GM12878 (cell line): ENCODE results near the gene XPNPEP2. TPM values are rescaled to one million over a fixed set of nuclear protein-coding genes. Genes with fewer than 3 reads are reported as not detected.

Experiments used
- ATAC-seq: fragments of 200-7000 bp; cut with Tn5 transposase; 3 replicates; pipeline ENCODE4 v1.9.1; 2020; ENCODE audit warnings: mild to moderate bottlenecking, moderate library complexity
- BruUV-seq: library from RNA; stranded (reverse); fragments of 400-500 nt; replicated peaks from 2 replicates; lab custom pipeline; 2021; lab: Mats Ljungman, UMichigan
- CTCF ChIA-PET: fragments of 300-600 bp; sonication (Branson Sonifier 250); formaldehyde crosslinking; extraction: SDS; loops from one replicate; lab custom pipeline; 2021; ENCODE audit warnings: inconsistent platforms; lab: Yijun Ruan, JAX
- POLR2A ChIA-PET: fragments of 350-600 bp; formaldehyde crosslinking; extraction: SDS; loops from one replicate; lab custom pipeline; 2021; ENCODE audit warnings: inconsistent platforms; lab: Charles Lee
- RAD21 ChIA-PET: fragments of 300-600 bp; sonication (Branson Sonifier 250); formaldehyde crosslinking; loops from one replicate; lab custom pipeline; 2023; ENCODE audit warnings: antibody characterized with exemption; ENCODE audit not compliant: unreplicated experiment; lab: Charles Lee
- SMC1A ChIA-PET: fragments of 300-600 bp; sonication (Branson Sonifier 250); formaldehyde crosslinking; loops from one replicate; lab custom pipeline; 2023; ENCODE audit not compliant: unreplicated experiment, uncharacterized antibody; lab: Charles Lee
- DNase-seq: peaks from one replicate; pipeline ENCODE4 v3.0.0-alpha.2; 2011; ENCODE audit warnings: low read depth, low spot score
- FAIRE-seq: peaks from 3 replicates; lab custom pipeline; 2011; peaks lifted over from hg19 to GRCh38; lab: Jason Lieb, UNC
- H2AFZ ChIP-seq: 2 replicates; pipeline ENCODE4 v1.6.0; 2011; ENCODE audit warnings: low read depth, low read length, control low read depth; ENCODE audit not compliant: control insufficient read depth
- H3K27ac ChIP-seq: 2 replicates; pipeline ENCODE4 v1.5.1; 2011; ENCODE audit warnings: control low read depth; ENCODE audit not compliant: control insufficient read depth, insufficient read depth
- H3K27me3 ChIP-seq, 2 experiments: replicated peaks in 1 of 2; 2 replicates each; pipeline versions ENCODE4 v1.6.0 to v1.6.1; 2011; ENCODE audit warnings: low read length in 1 of 2; ENCODE audit not compliant: control insufficient read depth in 2 of 2, insufficient read depth in 2 of 2
- H3K36me3 ChIP-seq, 2 experiments: 2 replicates each; pipeline ENCODE4 v1.5.1; 2011; ENCODE audit warnings: low read length in 1 of 2; ENCODE audit not compliant: control insufficient read depth in 2 of 2, insufficient read depth in 2 of 2
- H3K4me1 ChIP-seq: 2 replicates; pipeline ENCODE4 v1.6.1; 2011; ENCODE audit warnings: mild to moderate bottlenecking, low read length, moderate library complexity, mixed read lengths; ENCODE audit not compliant: control insufficient read depth, insufficient read depth
- H3K4me2 ChIP-seq: 2 replicates; pipeline ENCODE4 v1.6.0; 2011; ENCODE audit warnings: control low read depth; ENCODE audit not compliant: control insufficient read depth, insufficient read depth
- H3K4me3 ChIP-seq: fragments of 200-600 bp; sonication (generic); 2 replicates; pipeline ENCODE4 v1.5.1; 2016
- H3K79me2 ChIP-seq: 2 replicates; pipeline ENCODE4 v1.6.0; 2011; ENCODE audit warnings: low read length; ENCODE audit not compliant: control insufficient read depth, insufficient read depth
- H3K9ac ChIP-seq: 2 replicates; pipeline ENCODE4 v1.8.0; 2011; ENCODE audit warnings: low read length, control low read depth, mixed read lengths; ENCODE audit not compliant: control insufficient read depth, insufficient read depth
- H3K9me3 ChIP-seq: replicated peaks from 3 replicates; pipeline ENCODE4 v1.5.1; 2011; ENCODE audit warnings: mild to moderate bottlenecking, low read length; ENCODE audit not compliant: control insufficient read depth, insufficient read depth
- H4K20me1 ChIP-seq: 2 replicates; pipeline ENCODE4 v1.6.0; 2011; ENCODE audit not compliant: control insufficient read depth, insufficient read depth
- BCL11A ChIP-seq: IDR thresholded peaks from 2 replicates; pipeline ENCODE4 v1.6.1; 2011; ENCODE audit warnings: low read depth, low read length
- CBX5 ChIP-seq: sonication (generic); IDR thresholded peaks from 2 replicates; pipeline ENCODE4 v1.6.1; 2016; ENCODE audit warnings: low read depth, moderate library complexity, mild to moderate bottlenecking, inconsistent platforms
- E2F4 ChIP-seq: IDR thresholded peaks from 2 replicates; pipeline ENCODE4 v1.6.1; 2012; ENCODE audit warnings: low read depth, low read length, improper control_type of control experiment
- EP300 ChIP-seq, 2 experiments: fragments of 150-350 bp in 1 of 2; IDR thresholded peaks; 2 replicates each; pipeline ENCODE4 v1.6.1; 2011 to 2012; ENCODE audit warnings: low read depth in 2 of 2, low read length in 2 of 2, borderline replicate concordance in 1 of 2, improper control_type of control experiment in 1 of 2, inconsistent platforms in 1 of 2; ENCODE audit not compliant: control insufficient read depth in 1 of 2
- FOS ChIP-seq: IDR thresholded peaks from 3 replicates; pipeline ENCODE4 v1.6.1; 2011; ENCODE audit warnings: borderline replicate concordance; ENCODE audit not compliant: insufficient read length; ENCODE audit errors: extremely low read depth
- HDAC2 ChIP-seq: fragments of 200-600 bp; sonication (generic); IDR thresholded peaks from 2 replicates; pipeline ENCODE4 v1.6.1; 2017
- IKZF2 ChIP-seq, 2 experiments: fragments of 450-650 bp; IDR thresholded peaks; 2 replicates each; pipeline ENCODE4 v1.6.1; 2017; ENCODE audit warnings: mild to moderate bottlenecking in 2 of 2, moderate library complexity in 2 of 2
- IRF4 ChIP-seq: IDR thresholded peaks from 2 replicates; pipeline ENCODE4 v1.6.1; 2011; ENCODE audit warnings: low read depth, low read length
- NBN ChIP-seq: fragments of 450-650 bp; IDR thresholded peaks from 2 replicates; pipeline ENCODE4 v1.6.1; 2016
- RAD21 ChIP-seq: IDR thresholded peaks from 2 replicates; pipeline ENCODE4 v1.6.1; 2011; ENCODE audit warnings: mild to moderate bottlenecking, low read depth, low read length, moderate library complexity; ENCODE audit not compliant: insufficient read depth
- RB1 ChIP-seq: fragments of 450-650 bp; formaldehyde crosslinking; IDR thresholded peaks from 2 replicates; pipeline ENCODE4 v1.6.1; 2017; ENCODE audit warnings: mild to moderate bottlenecking, borderline replicate concordance
- RELA ChIP-seq: fragments of 450-650 bp; IDR thresholded peaks from 2 replicates; pipeline ENCODE4 v1.8.0; 2014; ENCODE audit warnings: borderline replicate concordance; ENCODE audit not compliant: partially characterized antibody
- RFX5 ChIP-seq: IDR thresholded peaks from 2 replicates; pipeline ENCODE4 v1.6.1; 2011; ENCODE audit warnings: low read depth, low read length, improper control_type of control experiment
- SKIL ChIP-seq: fragments of 450-650 bp; IDR thresholded peaks from 2 replicates; pipeline ENCODE4 v1.6.1; 2017; ENCODE audit warnings: mild to moderate bottlenecking, low read depth, inconsistent platforms; ENCODE audit not compliant: poor library complexity, severe bottlenecking
- ZNF274 ChIP-seq: IDR thresholded peaks from one replicate; pipeline ENCODE4 v1.8.0; 2011; ENCODE audit not compliant: insufficient read length, insufficient read depth
- ZNF622 ChIP-seq: fragments of 450-650 bp; IDR thresholded peaks from 2 replicates; pipeline ENCODE4 v1.6.1; 2017; ENCODE audit warnings: mild to moderate bottlenecking, inconsistent platforms
- ZZZ3 ChIP-seq: IDR thresholded peaks from 2 replicates; pipeline ENCODE4 v1.6.1; 2011; ENCODE audit warnings: low read depth; ENCODE audit not compliant: control insufficient read depth, insufficient read length
- WGBS: methylation state at CpG from one replicate; pipeline ENCODE4 v1.1.6; 2016; ENCODE audit warnings: low lambda C conversion rate; ENCODE audit not compliant: insufficient replicate concordance, insufficient coverage; ENCODE audit errors: missing lambda C conversion rate; 5-methylcytosine and 5-hydroxymethylcytosine counted together
- in situ Hi-C: fragments of 300-500 bp; cut with MboI; formaldehyde crosslinking; loops from 9 replicates; pipeline ENCODE4 v1.14.3; 2018; ENCODE audit warnings: mixed read lengths
- intact Hi-C: fragments of 100-400 bp; cut with micrococcal nuclease; formaldehyde crosslinking; loops from one replicate; pipeline ENCODE4 v1.14.2; 2022; ENCODE audit not compliant: unreplicated experiment
- polyA plus RNA-seq, 11 experiments: library from polyadenylated mRNA; depleted of rRNA in 4 of 11; unstranded in 6 of 11; stranded (reverse) in 5 of 11; fragments of >200 nt; fragmentation: Nextera tagmentation in 4 of 11; fragmentation: Illumina TruSeq in 1 of 11; extraction: Ambion mirVana in 4 of 11; extraction: Trizol in 1 of 11; gene quantifications; 1 replicate in 1 of 11; 2 replicates in 10 of 11; pipeline versions ENCODE4 v1.2.1 to v1.2.3, GENCODE V29; 2011 to 2016; ENCODE audit warnings: inconsistent platforms in 2 of 11, missing spikeins in 2 of 11, low read depth in 1 of 11
- total RNA-seq, 4 experiments: library from RNA; depleted of rRNA in 3 of 4; stranded (reverse); fragments of >200 nt in 3 of 4; fragmentation: Illumina TruSeq in 1 of 4; extraction: Trizol in 1 of 4; gene quantifications; 2 replicates each; pipeline versions ENCODE4 v1.2.1 to v1.2.3, GENCODE V29; 2013 to 2021

Gene XPNPEP2
- total and polyA plus RNA-seq, 10 of the 15 experiments (the other 5 are each of a cell fraction or from before 2014, with no cell fraction given), result 0.04 to 0.37 (median 0.15) TPM

- H3K9ac ChIP-seq, result no peak overlapping the region
- BruUV-seq, result no TSS peak
- no peaks in the 10 kb centered on the region for H3K9me3 ChIP-seq
- H2AFZ ChIP-seq, result no peak overlapping the region
- POLR2A ChIA-PET, result no interaction called here
- no peak overlapping the region for H3K27ac ChIP-seq
- H3K4me2 ChIP-seq, result no peak overlapping the region
- no peaks in the 10 kb centered on the region for H3K4me1 ChIP-seq
- CTCF ChIA-PET, result interaction anchor here (0.9 to 1.7 kb wide), 4 partner anchors 10 to 82 kb away, joined by 3 to 4 read pairs (median 4); no protein-coding TSS in a partner anchor
- DNase-seq (no peak), ATAC-seq (no peak), FAIRE-seq (no peak)
- 58% methylated on average over 4 of the region's 4 CpGs for WGBS
- no peaks in the 10 kb centered on the region for H3K79me2 ChIP-seq
- intact Hi-C loops (no loop called here), in situ Hi-C loops (no loop called here)
- H3K36me3 ChIP-seq, result no peaks in the 10 kb centered on the region
- RAD21 ChIA-PET, result no interaction called here
- no peaks in the 10 kb centered on the region for H4K20me1 ChIP-seq
- H3K27me3 ChIP-seq, result no peaks in the 10 kb centered on the region; a peak in 1 of 4 replicates
- TF ChIP-seq RFX5 (no peak), E2F4 (no peak), ZZZ3 (no peak), BCL11A (no peak), ZNF274 (no peak), HDAC2 (no peak)
- no peak overlapping the region for H3K4me3 ChIP-seq
- SMC1A ChIA-PET, result no interaction called here
Measured at GRCh38 chrX:129743821-129744220, 5.0 kb downstream of the XPNPEP2 start.

GRCh38 chrX:129744861-129745321 lies 6.1 kb downstream of the XPNPEP2 start:
- Histone ChIP-seq H3K36me3 (no peaks in the 10 kb centered on the region), H3K4me1 (no peaks in the 10 kb centered on the region), H3K27me3 (no peaks in the 10 kb centered on the region; a peak in 1 of 4 replicates), H3K4me3 (no peak overlapping the region), H2AFZ (no peak overlapping the region), H3K9ac (no peak overlapping the region), H3K4me2 (no peak overlapping the region), H3K27ac (no peak overlapping the region), H3K9me3 (no peaks in the 10 kb centered on the region), H3K79me2 (no peaks in the 10 kb centered on the region), H4K20me1 (no peaks in the 10 kb centered on the region)
- DNase-seq (no peak), ATAC-seq (no peak), FAIRE-seq (no peak)
- WGBS, result 54% methylated on average over 10 of the region's 10 CpGs
- no TSS peak for BruUV-seq
- CTCF ChIA-PET, result interaction anchor here (0.9 to 1.7 kb wide), 3 partner anchors 10 to 81 kb away, joined by 3 to 4 read pairs (median 4); no protein-coding TSS in a partner anchor
- in situ Hi-C loops, result no loop called here
- intact Hi-C loops, result no loop called here
- SMC1A ChIA-PET, result no interaction called here
- RAD21 ChIA-PET, result no interaction called here
- POLR2A ChIA-PET, result no interaction called here
- no peak for TF ChIP-seq CBX5
- no peak for TF ChIP-seq RAD21
- no peak for TF ChIP-seq SKIL
- no peak for TF ChIP-seq ZNF622
- no peak for TF ChIP-seq FOS
- no peak for TF ChIP-seq EP300 (IDR thresholded peaks at IDR 0.05; ENCODE audit: borderline replicate concordance in 1 of 2, control insufficient read depth in 1 of 2, low read depth in 2 of 2, low read length in 2 of 2)
- TF ChIP-seq RELA, result no peak
- TF ChIP-seq RB1, result no peak
- TF ChIP-seq IRF4, result no peak
- no peak for TF ChIP-seq NBN
- no peak for TF ChIP-seq IKZF2 (IDR thresholded peaks at IDR 0.05)
